K562 (cell line): ENCODE data around the gene MEAF6. TPM values are rescaled to one million over a fixed set of nuclear protein-coding genes. Genes with fewer than 3 reads are reported as not detected.

Source experiments
- BRD4 ChIP-seq: fragments of 200-600 bp; sonication (generic); IDR thresholded peaks from 2 replicates; pipeline ENCODE4 v1.6.1; 2017; ENCODE audit warnings: inconsistent platforms
- CSDE1 ChIP-seq, 2 experiments: fragments of 450-650 bp; IDR thresholded peaks; 2 replicates each; pipeline ENCODE4 v1.6.1; 2016; ENCODE audit warnings: mild to moderate bottlenecking in 1 of 2
- DIDO1 ChIP-seq: fragments of 450-650 bp; IDR thresholded peaks from 2 replicates; pipeline ENCODE4 v1.6.1; 2016; ENCODE audit warnings: low read depth, missing biosample characterization, missing genetic modification characterization
- ESRRB ChIP-seq: fragments of 250-450 bp; sonication (Bioruptor Pico); IDR thresholded peaks from 2 replicates; pipeline ENCODE4 v1.5.0; 2020; ENCODE audit warnings: mild to moderate bottlenecking, moderate library complexity, borderline replicate concordance
- GABPA ChIP-seq: fragments of 200-800 bp; sonication (Bioruptor generic); conservative IDR thresholded peaks from 2 replicates; pipeline ENCODE4 v1.6.1; 2016; ENCODE audit warnings: low read depth, missing genetic modification characterization, missing compliant biosample characterization
- GABPB2 ChIP-seq: fragments of 250-450 bp; sonication (Bioruptor Pico); conservative IDR thresholded peaks from 2 replicates; pipeline ENCODE4 v1.5.1; 2021; ENCODE audit warnings: mild to moderate bottlenecking
- HCFC1 ChIP-seq: IDR thresholded peaks from 2 replicates; pipeline ENCODE4 v1.6.1; 2012; ENCODE audit warnings: low read depth, low read length, improper control_type of control experiment
- HNRNPUL1 ChIP-seq: fragments of 200-400 bp; formaldehyde crosslinking; IDR thresholded peaks from 2 replicates; pipeline ENCODE4 v1.6.1; 2017; ENCODE audit warnings: low read length
- JUN ChIP-seq, 2 experiments: sonication (generic) in 1 of 2; formaldehyde crosslinking in 1 of 2; IDR thresholded peaks; 2 replicates each; pipeline versions ENCODE4 v1.6.1 to v1.8.0; 2012 to 2022; ENCODE audit warnings: borderline replicate concordance in 2 of 2, mild to moderate bottlenecking in 2 of 2, improper control_type of control experiment in 1 of 2, low read depth in 1 of 2, low read length in 1 of 2, missing genetic modification reagents in 1 of 2
- MECOM ChIP-seq: fragments of 250-450 bp; sonication (Bioruptor Pico); IDR thresholded peaks from 2 replicates; pipeline ENCODE4 v1.8.0; 2022; ENCODE audit warnings: inconsistent platforms
- MEF2D ChIP-seq: conservative IDR thresholded peaks from 2 replicates; pipeline ENCODE4 v1.6.1; 2016; ENCODE audit warnings: low read depth, missing genetic modification characterization, missing compliant biosample characterization
- NR1H2 ChIP-seq: sonication (generic); formaldehyde crosslinking; IDR thresholded peaks from 2 replicates; pipeline ENCODE4 v1.4.0; 2020; ENCODE audit warnings: mild to moderate bottlenecking, missing genetic modification reagents
- POLR2G ChIP-seq: fragments of 200-400 bp; formaldehyde crosslinking; IDR thresholded peaks from 2 replicates; pipeline ENCODE4 v1.6.1; 2017; ENCODE audit warnings: low read depth, mild to moderate bottlenecking, antibody characterized with exemption, low read length, moderate library complexity
- RFX7 ChIP-seq: fragments of 250-450 bp; sonication (Bioruptor Pico); IDR thresholded peaks from 2 replicates; pipeline ENCODE4 v1.5.1; 2021; ENCODE audit warnings: mild to moderate bottlenecking
- SIN3B ChIP-seq: fragments of 450-650 bp; IDR thresholded peaks from 2 replicates; pipeline ENCODE4 v1.6.1; 2017; ENCODE audit warnings: low read depth, mild to moderate bottlenecking, moderate library complexity
- SP1 ChIP-seq: sonication (generic); formaldehyde crosslinking; IDR thresholded peaks from 2 replicates; pipeline ENCODE4 v1.8.1; 2022; ENCODE audit warnings: mild to moderate bottlenecking, missing genetic modification reagents
- SREBF1 ChIP-seq: fragments of 150-350 bp; IDR thresholded peaks from 2 replicates; pipeline ENCODE4 v1.6.1; 2014; ENCODE audit warnings: antibody characterized with exemption, low read depth, low read length, borderline replicate concordance
- STAG1 ChIP-seq: sonication (generic); formaldehyde crosslinking; IDR thresholded peaks from 2 replicates; pipeline ENCODE4 v1.5.0; 2020; ENCODE audit warnings: missing genetic modification reagents, borderline replicate concordance
- TAF9B ChIP-seq: fragments of 450-650 bp; IDR thresholded peaks from 2 replicates; pipeline ENCODE4 v1.6.1; 2018; ENCODE audit warnings: mild to moderate bottlenecking; ENCODE audit not compliant: partially characterized antibody
- TAL1 ChIP-seq: fragments of 450-650 bp; IDR thresholded peaks from 2 replicates; pipeline ENCODE4 v1.6.1; 2016; ENCODE audit warnings: mild to moderate bottlenecking
- TEAD2 ChIP-seq: fragments of 450-650 bp; IDR thresholded peaks from 2 replicates; pipeline ENCODE4 v1.6.1; 2016; ENCODE audit warnings: missing genetic modification characterization, control low read depth, missing compliant biosample characterization
- ZBTB1 ChIP-seq: sonication (generic); formaldehyde crosslinking; IDR thresholded peaks from 2 replicates; pipeline ENCODE4 v1.8.1; 2023; ENCODE audit warnings: missing genetic modification reagents, low read depth, mild to moderate bottlenecking, borderline replicate concordance
- ZBTB43 ChIP-seq: sonication (generic); formaldehyde crosslinking; IDR thresholded peaks from 2 replicates; pipeline ENCODE4 v1.8.0; 2023; ENCODE audit warnings: mild to moderate bottlenecking, missing genetic modification reagents
- ZC3H8 ChIP-seq: fragments of 450-650 bp; IDR thresholded peaks from 2 replicates; pipeline ENCODE4 v1.6.1; 2017
- ZNF699 ChIP-seq: fragments of 250-450 bp; sonication (Bioruptor Pico); IDR thresholded peaks from 2 replicates; pipeline ENCODE4 v1.8.0; 2021; ENCODE audit warnings: mild to moderate bottlenecking, moderate library complexity; ENCODE audit not compliant: insufficient replicate concordance
- ZNF75A ChIP-seq: fragments of 450-650 bp; formaldehyde crosslinking; IDR thresholded peaks from 2 replicates; pipeline ENCODE4 v1.4.0; 2020; ENCODE audit warnings: mild to moderate bottlenecking
- ZNF766 ChIP-seq: fragments of 200-800 bp; sonication (Bioruptor generic); conservative IDR thresholded peaks from 2 replicates; pipeline ENCODE4 v1.6.1; 2016; ENCODE audit warnings: missing genetic modification characterization, missing compliant biosample characterization
- polyA plus RNA-seq, 8 experiments: library from polyadenylated mRNA; depleted of rRNA in 4 of 8; stranded (reverse) in 5 of 8; unstranded in 3 of 8; fragments of >200 nt; fragmentation: Nextera tagmentation in 2 of 8; fragmentation: Illumina TruSeq in 1 of 8; extraction: Ambion mirVana in 2 of 8; extraction: Trizol in 1 of 8; gene quantifications; 2 replicates each; pipeline versions ENCODE4 v1.2.1 to v1.2.3, GENCODE V29; 2011 to 2014; ENCODE audit warnings: inconsistent platforms in 1 of 8, missing spikeins in 1 of 8
- total RNA-seq, 7 experiments: library from RNA; depleted of rRNA in 6 of 7; stranded (reverse); fragments of >200 nt in 6 of 7; fragmentation: Illumina TruSeq in 2 of 7; extraction: Trizol in 2 of 7; gene quantifications; 2 replicates each; pipeline versions ENCODE4 v1.2.1 to v1.2.3, GENCODE V29; 2011 to 2021; ENCODE audit warnings: low replicate concordance in 1 of 7
- TF ChIP-seq, protein P1 (sequence below): IDR thresholded peaks from 2 replicates; pipeline ENCODE4 v1.6.1; 2011; ENCODE audit not compliant: insufficient read length; ENCODE audit errors: extremely low read depth

The MEAF6 gene
- total and polyA plus RNA-seq, 9 of the 15 experiments (the other 6 are each of a cell fraction or from before 2014, with no cell fraction given) = 55.0 to 151 (median 92.3) TPM

- TF ChIP-seq ZBTB1 (CRISPR knock-in tag) (no peak), MEF2D (no peak), SREBF1 (no peak), SP1 (CRISPR knock-in tag) (peak; percentile 58; the same call in 1 of the 2 replicates), STAG1 (CRISPR knock-in tag) (no peak), RFX7 (no peak), HNRNPUL1 (no peak), SIN3B (no peak), BRD4 (0 out of 2 replicates have a peak, but pooled peaks have one; percentile 38), TAL1 (no peak), ZNF766 (CRISPR knock-in tag) (no peak), POLR2G (peak; percentile 70), JUN (IDR thresholded peaks at IDR 0.05; ENCODE audit: borderline replicate concordance, low read depth, low read length) (peak; percentile 92), JUN (CRISPR knock-in tag; IDR thresholded peaks at IDR 0.05; ENCODE audit: borderline replicate concordance) (peak; percentile 80; the same call in 1 of the 2 replicates), TEAD2 (no peak), CSDE1 (IDR thresholded peaks at IDR 0.05) (no peak), TAF9B (no peak), DIDO1 (no peak), ZNF75A (CRISPR knock-in tag) (no peak), ESRRB (CRISPR knock-in tag) (no peak), GABPB2 (CRISPR knock-in tag) (no peak), HCFC1 (peak; percentile 49), ZNF699 (no peak), MECOM (CRISPR knock-in tag) (no peak), GABPA (tag) (peak; percentile 25; the same call in 1 of the 2 replicates), NR1H2 (no peak), ZC3H8 (peak; percentile 10; the same call in 1 of the 2 replicates), ZBTB43 (CRISPR knock-in tag) (peak; percentile 60; the same call in 1 of the 2 replicates)
- TF ChIP-seq, protein P1, sequence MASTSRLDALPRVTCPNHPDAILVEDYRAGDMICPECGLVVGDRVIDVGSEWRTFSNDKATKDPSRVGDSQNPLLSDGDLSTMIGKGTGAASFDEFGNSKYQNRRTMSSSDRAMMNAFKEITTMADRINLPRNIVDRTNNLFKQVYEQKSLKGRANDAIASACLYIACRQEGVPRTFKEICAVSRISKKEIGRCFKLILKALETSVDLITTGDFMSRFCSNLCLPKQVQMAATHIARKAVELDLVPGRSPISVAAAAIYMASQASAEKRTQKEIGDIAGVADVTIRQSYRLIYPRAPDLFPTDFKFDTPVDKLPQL = no peak
These were observed 35.1 kb downstream of the MEAF6 start (continued) for GRCh38 chr1:37479255-37480124.
